HCT116 (cell line): ENCODE results near the gene CHTF18. TPM values are rescaled to one million over a fixed set of nuclear protein-coding genes. Genes with fewer than 3 reads are reported as not detected.
A peak's percentile ranks its signal among the peaks of the same experiment; 100 is the strongest.

ENCODE experiments used
- ATAC-seq: fragments of 200-7000 bp; cut with Tn5 transposase; 2 replicates; pipeline ENCODE4 v1.9.1; 2020; ENCODE audit warnings: mild to moderate bottlenecking, moderate library complexity
- Bru-seq: library from RNA; stranded (reverse); fragments of 400-500 nt; gene quantifications from one replicate; lab custom pipeline; 2021; lab: Mats Ljungman, UMichigan
- BruChase-seq, 2 experiments: library from RNA; stranded (reverse); fragments of 400-500 nt; gene quantifications; one replicate each; lab custom pipeline; 2021; lab: Mats Ljungman, UMichigan
- BruUV-seq: library from RNA; stranded (reverse); fragments of 400-500 nt; replicated peaks from 2 replicates; lab custom pipeline; 2021; lab: Mats Ljungman, UMichigan
- CTCF ChIA-PET: fragments of 300-600 bp; sonication (Branson Sonifier 250); formaldehyde crosslinking; loops from one replicate; lab custom pipeline; 2021; ENCODE audit warnings: antibody characterized with exemption; lab: Charles Lee
- POLR2A ChIA-PET: fragments of 300-600, 350-600 bp; sonication (Branson Sonifier 250); formaldehyde crosslinking; loops from one replicate; lab custom pipeline; 2021; ENCODE audit warnings: antibody characterized with exemption; lab: Charles Lee
- RAD21 ChIA-PET, 2 experiments: fragments of 300-600 bp; sonication (Branson Sonifier 250); formaldehyde crosslinking; loops; one replicate each; lab custom pipeline; 2023; ENCODE audit warnings: low total read pairs in 2 of 2; ENCODE audit not compliant: uncharacterized antibody in 2 of 2, unreplicated experiment in 2 of 2, low non-redundant PET in 1 of 2; lab: Charles Lee
- DNase-seq: peaks from one replicate; pipeline ENCODE4 v3.0.0-alpha.2; 2010; ENCODE audit warnings: low read depth, low spot score
- H2AFZ ChIP-seq: fragments of 200-600 bp; shearing (Covaris generic), sonication (generic); 2 replicates; pipeline ENCODE4 v1.6.1; 2017; ENCODE audit warnings: low read depth, mixed run types, mixed read lengths, antibody characterized with exemption, low read length; ENCODE audit not compliant: poor library complexity, severe bottlenecking
- H3K27ac ChIP-seq: 2 replicates; pipeline ENCODE4 v1.5.1; 2012; ENCODE audit warnings: low read depth, low read length
- H3K27me3 ChIP-seq: fragments of 200-600 bp; sonication (generic); 2 replicates; pipeline ENCODE4 v1.6.1; 2016; ENCODE audit warnings: mixed run types, low read length, mixed read lengths; ENCODE audit not compliant: insufficient read depth
- H3K36me3 ChIP-seq, 2 experiments: fragments of 200-500 bp in 1 of 2; fragments of 200-600 bp in 1 of 2; sonication (Bioruptor generic) in 1 of 2; sonication (generic) in 1 of 2; 2 replicates each; pipeline versions ENCODE4 v1.5.1 to v1.6.1; 2014 to 2016; ENCODE audit warnings: low read length in 2 of 2, inconsistent platforms in 1 of 2, mixed read lengths in 1 of 2, mixed run types in 1 of 2; ENCODE audit not compliant: insufficient read depth in 2 of 2, control insufficient read depth in 1 of 2
- H3K4me1 ChIP-seq, 2 experiments: fragments of 200-600 bp in 1 of 2; sonication (generic) in 1 of 2; 2 replicates each; pipeline versions ENCODE4 v1.5.1 to v1.6.1; 2012 to 2017; ENCODE audit warnings: low read length in 2 of 2, inconsistent platforms in 1 of 2, mild to moderate bottlenecking in 1 of 2, mixed read lengths in 1 of 2, mixed run types in 1 of 2, moderate library complexity in 1 of 2; ENCODE audit not compliant: insufficient read depth in 2 of 2, control insufficient read depth in 1 of 2
- H3K4me2 ChIP-seq: fragments of 200-600 bp; sonication (generic); 2 replicates; pipeline ENCODE4 v1.6.1; 2017; ENCODE audit warnings: mixed run types, low read length, mixed read lengths
- H3K4me3 ChIP-seq, 2 experiments: fragments of 200-600 bp in 1 of 2; sonication (generic) in 1 of 2; replicated peaks in 1 of 2; 2 replicates each; pipeline ENCODE4 v1.5.1; 2011 to 2016; ENCODE audit warnings: low read length in 2 of 2, control low read depth in 1 of 2, low read depth in 1 of 2, mild to moderate bottlenecking in 1 of 2, mixed read lengths in 1 of 2, mixed run types in 1 of 2
- H3K79me2 ChIP-seq: fragments of 200-600 bp; sonication (generic); 2 replicates; pipeline ENCODE4 v1.6.1; 2017; ENCODE audit warnings: mild to moderate bottlenecking, mixed run types, low read length, moderate library complexity, mixed read lengths; ENCODE audit not compliant: insufficient read depth
- H3K9ac ChIP-seq: fragments of 200-600 bp; sonication (generic); 2 replicates; pipeline ENCODE4 v1.6.1; 2016; ENCODE audit warnings: low read length, mixed read lengths
- H3K9me2 ChIP-seq: fragments of 200-600 bp; sonication (generic), shearing (Covaris generic); 2 replicates; pipeline ENCODE4 v1.6.1; 2017; ENCODE audit warnings: mixed run types, mild to moderate bottlenecking, moderate library complexity; ENCODE audit not compliant: insufficient read depth
- H3K9me3 ChIP-seq, 2 experiments: fragments of 200-500 bp in 1 of 2; fragments of 200-600 bp in 1 of 2; sonication (Bioruptor generic) in 1 of 2; sonication (generic) in 1 of 2; 2 replicates each; pipeline ENCODE4 v1.6.1; 2014 to 2017; ENCODE audit warnings: low read length in 2 of 2, mixed read lengths in 2 of 2, inconsistent platforms in 1 of 2, low read depth in 1 of 2, mild to moderate bottlenecking in 1 of 2, mixed run types in 1 of 2, moderate library complexity in 1 of 2; ENCODE audit not compliant: control insufficient read depth in 1 of 2, insufficient read depth in 1 of 2
- H4K20me1 ChIP-seq: fragments of 200-600 bp; sonication (generic), shearing (Covaris generic); 2 replicates; pipeline ENCODE4 v1.6.1; 2017; ENCODE audit warnings: mixed run types, mild to moderate bottlenecking, moderate library complexity; ENCODE audit not compliant: insufficient read depth
- FOSL1 ChIP-seq: IDR thresholded peaks from 2 replicates; pipeline ENCODE4 v1.6.1; 2012; ENCODE audit warnings: low read depth
- POLR2A ChIP-seq: IDR thresholded peaks from 2 replicates; pipeline ENCODE4 v1.7.0; 2011; ENCODE audit warnings: borderline replicate concordance; ENCODE audit not compliant: insufficient read depth, insufficient read length; ENCODE audit errors: extremely low read depth
- POLR2AphosphoS5 ChIP-seq: IDR thresholded peaks from 2 replicates; pipeline ENCODE4 v1.6.1; 2011; ENCODE audit warnings: mild to moderate bottlenecking, low read depth, low read length, moderate library complexity
- SIN3A ChIP-seq: IDR thresholded peaks from 2 replicates; pipeline ENCODE4 v1.6.1; 2012; ENCODE audit warnings: low read depth
- SP1 ChIP-seq: IDR thresholded peaks from 2 replicates; pipeline ENCODE4 v1.6.1; 2012; ENCODE audit warnings: low read depth
- ZFX ChIP-seq: fragments of 450-650 bp; IDR thresholded peaks from 2 replicates; pipeline ENCODE4 v1.6.1; 2017
- intact Hi-C: fragments of 100-400 bp; cut with micrococcal nuclease; formaldehyde crosslinking; loops from 2 replicates; pipeline ENCODE4 v1.10.0; 2022
- long read RNA-seq: library from polyadenylated mRNA; unstranded; transcript quantifications from one replicate; pipeline ENCODE4 v2.0.0, GENCODE V29; 2021; ENCODE audit not compliant: unreplicated experiment
- polyA plus RNA-seq: library from polyadenylated mRNA; unstranded; fragments of >200 nt; gene quantifications from 2 replicates; pipeline ENCODE4 v1.2.1, GENCODE V29; 2012; ENCODE audit warnings: missing spikeins
- total RNA-seq: library from RNA; stranded (reverse); gene quantifications from one replicate; pipeline ENCODE4 v1.2.1, GENCODE V29; 2021; ENCODE audit not compliant: unreplicated experiment
- TF ChIP-seq, protein P1 (sequence below): IDR thresholded peaks from 2 replicates; pipeline ENCODE4 v1.6.1; 2012

CHTF18 gene
- total RNA-seq (145 TPM), Bru-seq, nascent RNA (percentile 57 among the genes with signal in this experiment), BruChase-seq, experiment 1, labeled RNA remaining after a 6-hour chase (percentile 76 among the genes with signal in this experiment), BruChase-seq, experiment 2, labeled RNA remaining after a 2-hour chase (percentile 64 among the genes with signal in this experiment)
- polyA plus RNA-seq: 83.7 and 86.5 TPM in 2 replicates
- long read RNA-seq, transcript CHTF18-201 (22 exons, 3,090 nt): major isoform, 30 of 211 reads
- long read RNA-seq, partial matches to known transcripts: 105 of 211 reads
- long read RNA-seq, other reads (novel, unspliced or antisense): 75 of 211 reads

- Histone ChIP-seq H3K79me2 (peaks cover 57% of the 10 kb centered on the region), H4K20me1 (no peaks in the 10 kb centered on the region), H3K27me3 (no peaks in the 10 kb centered on the region), H3K9ac (peak within 1 kb of the TSS; percentile 93), H3K9me2 (no peaks in the 10 kb centered on the region), H3K4me1 (peaks cover 5 to 37% of the 10 kb centered on the region in 2 experiments; a peak in 3 of 4 replicates), H3K27ac (peak within 1 kb of the TSS; percentile 88), H3K9me3 (no peaks in the 10 kb centered on the region), H2AFZ (no peak within 1 kb of the TSS), H3K4me3 (peak within 1 kb of the TSS; percentile 81 to 99), H3K36me3 (peaks cover 5 to 40% of the 10 kb centered on the region in 2 experiments), H3K4me2 (peak within 1 kb of the TSS; percentile 97)
- intact Hi-C loops: no loop called here
- ChIA-PET RAD21 (interaction anchor here in 1 of 2 experiments (0.6 to 0.7 kb wide), 2 partner anchors 68 to 77 kb away, joined by 3 read pairs; partner anchors contain the start of gene ANTKMT), CTCF (interaction anchor here (0.9 to 1.9 kb wide), 4 partner anchors 48 to 76 kb away, joined by 3 to 10 read pairs (median 6); partner anchors contain the start of gene CIAO3), POLR2A (interaction anchor here (0.5 to 1.6 kb wide), 6 partner anchors 15 to 81 kb away, joined by 3 to 9 read pairs (median 4); partner anchors contain the start of gene MSLN)
- TSS peak; percentile 64 for BruUV-seq
- peak; percentile 72 for DNase-seq
- TF ChIP-seq, protein P1, sequence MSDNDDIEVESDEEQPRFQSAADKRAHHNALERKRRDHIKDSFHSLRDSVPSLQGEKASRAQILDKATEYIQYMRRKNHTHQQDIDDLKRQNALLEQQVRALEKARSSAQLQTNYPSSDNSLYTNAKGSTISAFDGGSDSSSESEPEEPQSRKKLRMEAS: peak; percentile 68
- TF ChIP-seq FOSL1 (no peak), POLR2A (peak; percentile 38), ZFX (peak; percentile 48; the same call in 1 of the 2 replicates), POLR2AphosphoS5 (peak; percentile 61), SP1 (no peak; the same call in 1 of the 2 replicates), SIN3A (peak; percentile 94)
- TF ChIP-seq, all 23 proteins: peak for 5
- ATAC-seq: peak; percentile 80
These were observed at the start of gene CHTF18 for GRCh38 chr16:788399-789126. TSS of gene CHTF18 (plus strand) at chr16:788620. CDS start at chr16:788685, 65 bp downstream.
